Upper lobe of left lung (tissue), 4 donors: ENCODE results near the gene KRT39.

ENCODE experiments used
- CTCF ChIP-seq, 6 experiments: fragments of 450-650 bp in 4 of 6; fragments of 200-600 bp in 2 of 6; sonication (generic) in 2 of 6; IDR thresholded peaks; one replicate each; pipeline ENCODE4 v1.5.1; 2016 to 2019; ENCODE audit warnings: antibody characterized with exemption in 6 of 6
- POLR2A ChIP-seq, 4 donors: fragments of 450-650 bp; IDR thresholded peaks; one replicate each; pipeline ENCODE4 v1.5.1; 2016 to 2017; ENCODE audit warnings: antibody characterized with exemption in 4 of 4, mild to moderate bottlenecking in 2 of 4
- POLR2AphosphoS5 ChIP-seq, 2 donors: sonication (generic); formaldehyde crosslinking; IDR thresholded peaks; one replicate each; pipeline ENCODE4 v1.5.1; 2017; ENCODE audit warnings: antibody characterized with exemption in 2 of 2

DNA sequence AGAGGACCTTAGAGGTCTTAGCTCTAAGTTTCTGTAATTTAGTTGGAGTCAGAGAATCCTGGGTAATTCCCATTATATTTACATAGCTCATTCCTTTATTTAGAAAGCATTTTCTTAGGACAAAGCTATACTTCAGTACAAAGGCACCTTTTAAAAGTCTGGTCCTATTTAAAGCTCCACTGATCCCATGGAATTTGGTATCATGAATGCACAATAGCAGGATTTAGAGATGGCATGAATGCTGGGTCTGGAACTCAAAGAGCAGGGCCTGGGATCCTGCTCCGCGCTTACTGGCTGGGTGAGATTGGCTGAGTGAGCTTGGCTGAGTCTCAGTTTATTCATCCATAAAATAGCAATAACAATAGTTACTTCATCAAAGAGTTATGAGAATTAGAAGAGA lies 34.1 kb downstream of the KRT39 start:
- no peak for TF ChIP-seq CTCF (IDR thresholded peaks at IDR 0.05)
- TF ChIP-seq POLR2AphosphoS5 (IDR thresholded peaks at IDR 0.05): no peak
- no peak for TF ChIP-seq POLR2A (IDR thresholded peaks at IDR 0.05)
